K562 (cell line): ENCODE results near the gene MCC. TPM values are rescaled to one million over a fixed set of nuclear protein-coding genes. Genes with fewer than 3 reads are reported as not detected.

ENCODE experiments used
- CBX8 ChIP-seq: fragments of 200-600 bp; sonication (generic); IDR thresholded peaks from 2 replicates; pipeline ENCODE4 v1.6.1; 2012; ENCODE audit warnings: borderline replicate concordance, mixed run types, low read depth, mild to moderate bottlenecking, moderate library complexity, mixed read lengths, low read length, control low read depth, inconsistent platforms; ENCODE audit not compliant: poor library complexity, severe bottlenecking; ENCODE audit errors: extremely low read depth
- CEBPZ ChIP-seq: fragments of 150-350 bp; IDR thresholded peaks from 2 replicates; pipeline ENCODE4 v1.6.1; 2014; ENCODE audit warnings: low read depth, mild to moderate bottlenecking, low read length, borderline replicate concordance
- CTCFL ChIP-seq: IDR thresholded peaks from 2 replicates; pipeline ENCODE4 v1.6.1; 2011; ENCODE audit warnings: borderline replicate concordance, low read depth, mild to moderate bottlenecking, moderate library complexity, low read length; ENCODE audit not compliant: insufficient read depth, poor library complexity, severe bottlenecking
- EP400 ChIP-seq: fragments of 450-650 bp; IDR thresholded peaks from 2 replicates; pipeline ENCODE4 v1.6.1; 2017; ENCODE audit warnings: antibody characterized with exemption, mild to moderate bottlenecking, moderate library complexity
- TAF9B ChIP-seq: fragments of 450-650 bp; IDR thresholded peaks from 2 replicates; pipeline ENCODE4 v1.6.1; 2018; ENCODE audit warnings: mild to moderate bottlenecking; ENCODE audit not compliant: partially characterized antibody
- ZEB2 ChIP-seq: fragments of 450-650 bp; IDR thresholded peaks from 2 replicates; pipeline ENCODE4 v1.6.1; 2016
- ZNF253 ChIP-seq: fragments of 250-450 bp; sonication (Bioruptor Pico); conservative IDR thresholded peaks from 2 replicates; pipeline ENCODE4 v1.6.1; 2021; ENCODE audit warnings: mild to moderate bottlenecking
- polyA plus RNA-seq, 8 experiments: library from polyadenylated mRNA; depleted of rRNA in 4 of 8; stranded (reverse) in 5 of 8; unstranded in 3 of 8; fragments of >200 nt; fragmentation: Nextera tagmentation in 2 of 8; fragmentation: Illumina TruSeq in 1 of 8; extraction: Ambion mirVana in 2 of 8; extraction: Trizol in 1 of 8; gene quantifications; 2 replicates each; pipeline versions ENCODE4 v1.2.1 to v1.2.3, GENCODE V29; 2011 to 2014; ENCODE audit warnings: inconsistent platforms in 1 of 8, missing spikeins in 1 of 8
- total RNA-seq, 7 experiments: library from RNA; depleted of rRNA in 6 of 7; stranded (reverse); fragments of >200 nt in 6 of 7; fragmentation: Illumina TruSeq in 2 of 7; extraction: Trizol in 2 of 7; gene quantifications; 2 replicates each; pipeline versions ENCODE4 v1.2.1 to v1.2.3, GENCODE V29; 2011 to 2021; ENCODE audit warnings: low replicate concordance in 1 of 7

Gene MCC
- total and polyA plus RNA-seq, 9 of the 15 experiments (the other 6 are each of a cell fraction or from before 2014, with no cell fraction given) = 0.04 to 0.24 (median 0.06) TPM; not detected in 1

- TF ChIP-seq CEBPZ (no peak), ZEB2 (no peak), EP400 (no peak), TAF9B (no peak), CBX8 (no peak), ZNF253 (CRISPR knock-in tag) (no peak), CTCFL (no peak)
- TF ChIP-seq, all 486 proteins: peak for 0
Measured at GRCh38 chr5:113117543-113118115, 370.6 kb downstream of the MCC start (continued).
